Kidney glomerular epithelial cell (primary cell): ENCODE results near the gene DLL1.

Experiments used
- DNase-seq: peaks from one replicate; lab custom pipeline; 2025; lab: John Stamatoyannopoulos, UW

The DLL1 gene

DNA sequence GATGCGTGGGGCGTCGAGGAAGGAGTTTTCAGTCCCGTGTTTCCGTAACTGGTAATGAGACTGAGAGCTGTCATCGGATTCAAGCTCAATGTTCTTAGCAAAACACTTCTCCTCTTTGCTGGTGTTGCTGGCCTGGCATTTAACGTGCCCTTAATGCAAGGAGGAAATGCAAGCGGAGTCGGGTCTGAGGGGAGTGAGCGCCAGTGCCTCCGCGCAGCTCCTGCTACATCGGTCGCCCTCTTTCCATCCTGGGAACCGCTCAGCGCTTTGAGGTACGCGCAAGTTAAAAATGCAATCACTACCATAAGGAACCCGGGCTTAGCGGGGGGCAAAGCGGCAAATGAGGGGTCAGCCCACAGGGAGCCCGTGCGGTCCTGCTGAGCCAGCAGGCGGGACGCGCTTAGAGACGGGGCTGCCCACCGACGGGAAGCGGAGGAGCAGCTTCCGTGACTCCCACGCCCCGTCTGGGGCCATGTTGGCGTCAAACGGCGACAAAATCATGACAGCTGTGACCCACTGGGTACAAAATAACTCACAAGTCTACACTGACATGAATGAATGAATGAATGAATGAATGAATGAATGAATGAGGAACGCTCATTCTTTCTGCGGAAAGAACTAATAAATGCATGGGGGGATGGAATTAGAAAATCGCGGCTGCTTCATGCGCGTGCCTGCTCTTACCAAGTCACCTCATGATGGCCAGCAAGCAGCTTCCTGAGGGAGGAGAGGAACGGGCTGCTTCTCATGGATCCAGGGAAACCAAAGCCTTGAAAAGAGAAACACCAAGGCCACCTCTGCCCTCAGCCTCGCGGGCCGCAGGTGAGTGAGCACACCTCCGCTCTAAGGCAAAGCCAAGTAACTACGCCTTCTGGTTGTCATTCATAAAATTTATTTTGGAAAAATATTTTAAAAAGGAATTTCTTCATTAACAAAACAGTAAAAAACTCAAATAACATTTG is 9.3 kb downstream of the DLL1 start:
- DNase-seq, result no peak

DNA sequence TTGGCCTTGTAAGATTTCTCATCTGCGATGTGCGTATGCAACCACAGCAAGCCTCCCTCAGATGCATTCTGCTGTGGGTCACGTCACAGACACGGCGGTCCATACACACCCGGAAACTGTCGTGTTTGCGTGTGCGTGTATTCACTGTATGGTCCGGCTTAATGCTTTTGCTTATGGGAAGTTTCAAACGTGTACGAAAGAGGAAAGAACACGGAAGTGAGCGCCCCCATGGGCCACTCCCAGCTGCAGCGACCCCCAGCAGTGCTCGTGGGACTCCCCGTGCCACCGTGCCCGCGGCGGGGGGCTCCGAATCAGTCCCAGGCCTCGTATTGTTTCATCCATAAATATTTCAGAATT is 10.2 kb downstream of the DLL1 start:
- no peak for DNase-seq

DNA sequence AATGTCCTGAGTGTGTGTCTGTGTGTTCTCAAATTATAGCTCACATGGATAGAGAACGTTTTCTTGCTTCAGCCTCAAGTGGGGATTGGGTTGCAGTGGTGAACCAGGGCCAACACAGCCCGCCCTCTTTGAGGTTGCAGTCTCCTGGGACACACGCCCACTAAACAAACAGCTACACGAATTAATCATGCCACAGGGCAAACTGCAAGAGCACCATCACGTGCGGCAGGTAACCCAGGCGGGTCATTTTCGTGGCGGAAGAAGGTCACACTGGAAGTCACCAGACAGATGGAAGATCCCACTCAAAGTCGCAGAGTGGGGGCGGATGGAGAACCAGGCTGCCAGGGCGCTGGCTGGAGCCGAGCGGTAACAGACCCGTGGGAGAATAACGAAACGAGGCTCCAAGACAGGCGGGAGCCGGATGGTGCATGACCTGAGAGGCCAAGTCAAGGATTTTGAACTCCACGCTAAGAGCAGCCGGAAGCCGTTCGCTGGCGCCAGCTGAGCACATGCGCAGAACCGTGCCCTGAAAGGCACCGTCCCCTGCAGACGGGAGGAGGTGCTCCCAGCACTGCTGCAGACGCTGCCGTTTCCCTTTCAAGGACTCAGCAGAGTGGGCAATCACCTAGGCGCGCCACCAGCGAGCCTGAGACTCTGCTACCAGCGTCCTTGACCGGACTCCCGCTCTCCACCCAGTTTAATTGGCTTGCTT is 10.7 kb downstream of the DLL1 start:
- peak; percentile 13 for DNase-seq

DNA sequence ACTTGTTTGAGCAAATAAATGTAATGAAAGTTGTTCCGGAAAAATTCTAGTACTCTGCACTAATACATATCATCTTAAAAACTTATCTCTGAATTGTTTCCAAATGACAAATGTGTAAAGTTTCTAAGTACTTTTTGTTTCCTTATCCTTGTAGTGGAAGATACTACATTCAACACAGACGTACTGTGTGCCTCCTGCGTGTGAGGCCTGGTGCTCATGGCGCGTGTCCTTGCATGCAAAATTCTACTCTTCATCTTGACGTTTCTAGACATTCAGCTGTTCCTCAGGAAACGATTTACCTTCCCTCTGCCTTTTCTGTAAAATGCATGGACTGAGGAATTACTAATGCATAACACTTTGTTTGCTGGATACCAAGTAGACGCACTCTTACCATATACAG is 11.5 kb downstream of the DLL1 start:
- no peak for DNase-seq

DNA sequence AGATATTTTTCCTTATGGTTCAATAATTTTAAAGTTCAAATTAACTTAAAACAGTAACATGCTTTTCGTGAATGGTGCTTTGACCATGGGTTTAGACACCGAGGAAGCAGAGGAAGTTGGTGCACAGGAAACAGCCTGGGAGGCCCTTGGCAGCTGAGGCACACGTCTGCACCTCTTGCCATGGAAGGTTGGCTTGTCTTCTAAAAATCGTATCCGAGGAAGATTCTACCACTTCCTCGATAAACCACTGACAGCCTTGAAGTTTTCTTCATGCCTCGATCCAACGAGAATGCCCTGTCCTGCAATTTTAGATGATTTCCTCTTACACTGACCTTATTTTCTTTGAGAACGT is 12.2 kb downstream of the DLL1 start:
- DNase-seq, result no peak

DNA sequence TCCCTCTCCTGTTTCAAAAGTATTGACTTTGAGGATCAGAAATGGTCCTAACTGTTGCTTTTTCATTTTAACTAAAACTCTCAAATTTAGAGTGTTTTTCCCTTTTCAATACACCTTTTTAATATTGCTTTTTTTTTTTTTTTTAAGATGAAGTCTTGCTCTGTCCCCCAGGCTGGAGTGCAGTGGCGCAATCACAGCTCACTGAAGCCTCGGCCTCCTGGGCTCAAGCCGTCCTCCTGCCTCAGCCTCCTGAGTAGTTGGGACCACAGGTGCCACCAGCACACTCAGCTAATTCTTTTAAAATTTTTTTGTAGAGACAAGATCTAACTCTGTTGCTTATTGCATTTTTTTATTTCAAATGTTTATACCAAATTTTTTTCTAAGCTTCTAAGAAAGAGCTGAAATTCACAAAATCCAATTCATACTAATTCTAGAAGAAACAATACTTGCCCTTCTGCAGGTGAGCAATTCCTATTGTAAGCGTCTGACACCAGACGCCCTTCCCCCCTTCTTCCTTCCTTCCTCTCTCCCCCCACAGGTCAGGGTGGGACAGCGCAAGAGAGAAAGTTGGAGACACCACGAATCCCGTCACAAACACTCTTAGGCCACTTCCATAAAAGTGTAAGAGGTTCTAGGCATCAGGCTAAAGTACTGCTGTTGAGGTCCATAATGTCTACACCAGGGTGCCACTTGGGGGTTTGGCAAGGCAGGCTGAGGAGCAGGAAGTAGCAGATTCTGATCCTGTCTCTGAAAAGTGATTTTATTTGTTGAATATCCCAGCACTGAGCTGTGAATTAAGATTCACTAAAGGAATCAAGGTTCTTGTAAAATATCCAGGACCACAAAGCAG is 12.8 kb downstream of the DLL1 start:
- DNase-seq, result no peak

DNA sequence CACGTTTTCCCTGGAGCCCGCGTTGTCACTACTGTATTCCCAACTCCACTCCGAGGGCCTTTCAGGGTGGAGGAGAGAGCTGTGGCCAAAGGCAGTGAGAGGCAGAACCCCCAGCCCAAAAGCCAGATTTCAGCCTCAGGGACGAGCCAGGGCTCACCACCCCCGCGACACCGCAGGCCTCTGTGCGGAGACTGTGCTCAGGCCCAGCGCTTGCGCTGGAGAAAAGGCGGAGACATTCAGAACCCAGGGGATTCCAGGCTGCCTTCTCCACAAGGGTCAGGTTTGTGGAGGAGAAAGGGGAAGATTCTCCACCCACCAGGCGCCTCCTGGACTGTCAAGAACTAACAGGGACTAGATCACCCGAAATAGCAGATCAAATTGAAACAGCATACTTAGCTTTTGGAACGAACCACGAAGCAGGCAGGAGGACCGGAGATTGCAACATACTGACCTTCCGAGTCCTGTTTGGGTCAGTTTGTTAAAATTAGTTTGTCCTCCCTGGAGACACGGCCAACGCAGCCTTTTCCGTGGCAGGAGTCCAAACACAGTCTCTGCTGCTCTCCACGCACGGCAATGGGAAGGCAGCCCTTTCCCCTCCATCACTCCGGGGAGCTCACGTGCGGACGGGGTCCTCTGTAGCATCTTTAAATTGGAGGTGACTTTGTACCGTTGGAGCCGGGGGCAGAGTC is 14.4 kb downstream of the DLL1 start:
- no peak for DNase-seq

DNA sequence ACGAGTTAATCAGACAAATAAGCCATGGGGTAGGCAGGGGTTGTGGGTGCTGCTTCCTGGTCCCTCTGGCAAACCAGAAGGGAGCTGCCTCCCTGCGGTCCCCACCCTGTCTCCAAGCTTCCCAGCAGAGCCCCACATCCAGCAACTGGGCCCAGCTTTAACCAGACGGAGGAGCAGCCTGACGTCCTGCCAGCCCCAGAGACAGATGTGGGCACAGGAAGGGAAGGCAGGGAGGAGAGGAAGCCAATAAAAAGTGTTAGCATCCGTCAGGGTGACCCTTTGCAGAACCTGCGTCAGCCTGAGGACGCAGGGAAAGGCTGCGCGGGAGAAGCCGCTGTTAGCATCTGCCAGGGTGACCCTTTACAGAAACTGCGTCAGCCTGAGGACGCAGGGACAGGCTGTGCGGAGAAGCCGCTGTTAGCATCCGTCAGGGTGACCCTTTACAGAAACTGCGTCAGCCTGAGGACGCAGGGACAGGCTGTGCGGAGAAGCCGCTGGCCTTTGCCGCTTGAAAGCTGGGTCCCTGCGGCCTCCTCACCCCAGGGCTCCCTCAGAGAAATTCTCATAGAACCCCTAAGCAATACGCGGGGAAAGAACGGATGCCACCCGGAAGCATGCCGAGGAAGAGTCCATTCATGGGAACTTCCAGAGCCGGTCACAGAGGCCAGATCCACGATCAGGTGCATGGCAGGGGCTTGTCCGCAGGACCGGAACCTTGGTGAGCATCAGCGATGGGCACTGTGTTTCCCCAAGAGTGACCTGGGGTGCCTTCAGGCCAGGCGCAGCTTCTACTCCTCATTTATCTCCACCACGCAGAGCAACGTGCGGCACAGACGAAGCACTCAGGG is 15.9 kb downstream of the DLL1 start:
- no peak for DNase-seq

DNA sequence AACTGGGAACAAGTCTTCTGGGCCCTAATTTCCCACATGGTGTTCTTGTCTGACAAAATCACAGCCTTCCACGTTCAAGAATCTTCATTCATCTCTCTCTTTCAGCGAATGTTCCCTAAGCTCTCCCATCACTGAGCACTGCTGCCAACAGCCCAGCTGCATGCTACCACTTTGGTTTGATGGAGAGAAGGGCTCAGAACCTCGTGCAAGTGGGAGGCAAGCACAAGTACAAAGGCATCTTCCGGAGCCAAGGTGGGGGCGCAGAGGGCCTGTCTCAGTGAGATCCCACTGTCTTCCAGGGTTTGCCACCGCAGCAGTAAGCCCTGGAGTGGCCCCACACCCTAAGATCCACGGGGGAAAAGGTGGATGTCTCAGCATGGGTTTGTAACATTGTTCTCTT is 17.2 kb downstream of the DLL1 start:
- DNase-seq, result no peak

DNA sequence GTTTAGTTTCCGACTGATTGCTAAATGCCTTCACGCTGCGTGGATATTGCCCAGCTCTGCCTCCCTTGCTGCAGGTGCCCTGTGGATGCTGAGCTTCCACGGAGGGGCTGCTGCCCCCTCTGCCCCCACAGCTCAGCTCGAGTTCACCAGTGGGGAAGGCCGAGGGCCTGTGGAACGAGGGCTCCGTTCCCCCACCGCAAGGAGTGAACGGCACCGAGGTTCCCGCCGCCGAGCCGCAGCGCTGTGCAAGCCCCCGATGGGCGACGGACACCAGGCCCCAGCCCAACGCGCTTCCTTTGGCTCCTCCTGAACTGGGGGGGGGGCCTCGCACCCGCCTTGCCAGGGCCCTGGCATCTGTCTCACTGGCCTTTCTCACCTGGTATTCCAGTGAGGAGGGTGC is 17.7 kb downstream of the DLL1 start:
- no peak for DNase-seq

DNA sequence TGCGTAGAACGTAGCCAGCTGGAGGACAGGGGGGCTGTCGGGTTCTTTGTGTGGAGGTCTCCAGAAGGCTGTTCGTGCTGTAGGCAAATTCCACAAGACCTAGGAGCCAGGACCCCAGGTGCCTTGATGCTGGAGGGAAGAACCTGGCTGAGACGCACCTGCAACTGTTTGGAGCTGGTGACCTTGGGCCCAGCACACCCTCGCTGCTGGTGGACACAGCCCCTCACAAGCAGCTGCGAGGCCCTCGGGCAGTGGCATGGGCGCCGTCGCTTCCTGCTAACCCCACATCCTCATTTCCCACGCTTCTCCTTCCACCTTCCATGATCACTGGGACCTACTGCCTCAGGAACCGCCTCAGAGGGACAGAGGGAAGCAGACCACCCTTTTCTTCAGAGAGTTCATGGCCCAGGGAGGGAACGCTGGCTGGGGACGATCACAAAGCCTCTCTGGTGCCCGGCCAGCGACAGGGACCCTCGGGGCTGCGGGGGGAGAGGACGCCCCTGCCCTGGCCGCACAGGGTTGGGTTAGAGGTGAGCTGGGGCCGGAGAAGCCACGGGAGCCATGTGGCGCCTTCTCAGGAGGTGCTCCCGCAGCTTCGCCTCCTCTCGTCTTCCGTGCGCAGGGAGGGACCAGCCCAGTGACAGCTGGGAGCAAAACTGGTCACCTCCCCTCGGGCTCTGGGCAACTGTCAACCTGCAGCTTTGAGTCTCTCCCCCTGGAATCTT is 18.4 kb downstream of the DLL1 start:
- DNase-seq, result no peak

DNA sequence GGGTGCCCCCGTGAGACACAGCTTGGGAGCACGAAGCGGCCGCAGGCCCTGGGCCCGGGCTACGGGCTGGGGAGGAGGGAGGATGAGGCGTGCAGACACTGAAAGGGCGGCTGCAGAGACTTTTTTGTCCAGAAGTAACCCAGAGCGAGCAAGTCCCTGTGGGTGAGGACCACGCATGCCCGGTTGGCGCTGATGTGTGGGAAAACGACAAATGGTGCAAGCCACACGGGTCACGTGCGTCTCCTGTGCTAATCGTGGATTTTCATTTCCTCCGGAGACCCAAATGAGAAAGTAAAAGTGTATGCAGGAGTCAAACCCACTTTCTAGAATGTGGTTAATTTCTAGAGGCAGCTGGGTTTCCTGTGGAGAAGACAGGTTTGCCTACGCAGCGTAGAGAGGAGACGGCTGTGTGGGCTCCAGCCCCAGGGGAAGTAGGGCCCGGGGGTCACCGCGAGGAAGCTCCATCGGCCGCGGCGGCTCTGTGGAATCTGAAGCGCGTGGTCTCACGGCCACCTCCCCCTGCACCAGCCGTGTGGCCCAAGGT is 19.0 kb downstream of the DLL1 start:
- no peak for DNase-seq

DNA sequence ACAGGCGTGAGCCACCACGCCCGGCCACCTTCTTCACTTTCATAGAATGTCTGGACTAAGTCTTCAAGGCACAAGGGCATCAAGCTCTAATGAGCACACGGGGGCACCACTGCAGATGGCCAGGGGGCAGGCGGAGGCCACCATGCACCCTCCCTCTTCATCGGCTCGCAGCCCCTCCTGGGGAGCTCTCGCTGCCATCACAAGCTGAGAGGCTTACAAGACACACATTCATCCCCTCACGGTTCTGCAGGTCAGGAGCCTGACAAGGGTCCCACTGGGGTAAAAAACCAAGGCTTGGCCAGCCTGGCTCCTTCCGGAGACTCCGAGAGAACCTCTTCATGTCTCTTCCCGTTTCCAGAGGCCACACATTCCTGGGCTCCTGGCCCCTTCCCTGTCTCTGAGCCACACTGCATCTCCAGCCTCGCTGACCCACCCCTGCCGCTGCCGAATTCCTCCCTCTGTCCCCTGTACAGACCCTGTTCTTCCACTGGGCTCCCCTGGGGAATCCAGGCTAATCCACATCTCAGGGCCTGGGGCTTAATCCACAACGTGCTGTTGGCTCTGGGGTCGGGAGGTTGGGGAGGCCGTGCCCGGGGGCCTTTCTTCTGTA is 19.8 kb downstream of the DLL1 start:
- DNase-seq, result no peak

DNA sequence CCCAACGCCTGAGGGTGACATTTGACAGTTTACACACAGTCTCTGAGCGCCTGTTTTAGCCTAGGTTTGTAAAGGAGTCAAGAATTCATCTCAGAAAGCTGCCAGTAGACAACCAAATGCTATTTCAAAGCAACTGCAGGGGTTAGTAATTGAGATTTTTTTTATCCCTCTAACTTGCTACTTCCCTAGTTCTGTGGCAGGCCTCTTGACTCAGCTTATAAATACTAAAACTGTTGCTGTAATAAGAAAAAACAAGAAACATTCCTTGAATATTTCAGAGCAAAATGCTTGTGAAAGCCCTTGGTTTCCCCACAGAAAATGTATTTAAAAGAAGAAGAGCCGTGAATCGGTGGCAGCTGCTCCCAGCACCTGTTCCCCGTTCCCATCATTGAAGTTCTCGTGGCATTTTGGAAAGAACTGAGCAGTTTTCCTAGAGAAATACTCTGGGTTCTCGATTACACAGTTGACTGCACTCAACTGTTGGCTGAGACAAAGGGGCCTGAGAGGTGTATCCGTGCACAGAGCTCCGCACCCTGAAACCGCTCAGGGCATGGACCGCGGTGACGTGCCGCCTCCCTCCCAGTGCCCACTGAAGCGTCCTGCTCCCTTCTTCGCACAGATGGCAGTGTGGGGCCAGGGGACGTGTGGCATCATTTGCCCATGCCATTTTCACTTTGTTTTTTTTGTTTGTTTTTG is 20.9 kb downstream of the DLL1 start:
- DNase-seq, result no peak

DNA sequence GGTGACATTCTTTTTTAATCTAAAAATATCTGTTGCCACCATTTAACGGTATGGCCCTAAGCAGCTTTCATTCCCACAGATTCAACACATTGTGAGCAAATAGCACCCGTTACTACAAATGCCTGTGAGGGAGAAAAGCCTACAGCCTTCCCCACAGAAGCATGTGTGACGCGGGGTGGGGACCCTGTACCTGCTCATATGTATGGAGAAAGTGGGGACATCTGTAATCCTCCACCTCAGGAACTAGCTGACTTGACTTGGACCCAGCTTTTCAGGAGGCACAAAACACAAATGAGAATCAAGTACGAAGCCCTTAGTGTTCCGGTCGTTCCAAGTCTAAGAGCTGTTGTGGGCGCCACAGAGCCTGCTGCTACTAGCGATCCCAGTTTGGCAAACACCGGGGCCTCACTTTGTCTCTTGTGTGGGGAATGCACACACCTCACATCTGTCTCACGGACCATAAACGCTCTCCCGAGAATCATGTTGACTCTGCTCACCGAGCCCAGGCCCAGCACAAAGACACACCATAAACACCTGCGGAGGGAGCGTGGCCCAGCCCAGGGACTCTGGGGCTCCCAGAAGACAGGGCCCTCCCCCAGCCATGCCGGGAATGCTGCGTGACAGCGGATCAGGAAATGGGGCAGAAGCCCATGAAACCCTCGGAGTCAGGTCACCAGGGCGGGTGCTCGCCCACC is 21.6 kb downstream of the DLL1 start:
- no peak for DNase-seq

DNA sequence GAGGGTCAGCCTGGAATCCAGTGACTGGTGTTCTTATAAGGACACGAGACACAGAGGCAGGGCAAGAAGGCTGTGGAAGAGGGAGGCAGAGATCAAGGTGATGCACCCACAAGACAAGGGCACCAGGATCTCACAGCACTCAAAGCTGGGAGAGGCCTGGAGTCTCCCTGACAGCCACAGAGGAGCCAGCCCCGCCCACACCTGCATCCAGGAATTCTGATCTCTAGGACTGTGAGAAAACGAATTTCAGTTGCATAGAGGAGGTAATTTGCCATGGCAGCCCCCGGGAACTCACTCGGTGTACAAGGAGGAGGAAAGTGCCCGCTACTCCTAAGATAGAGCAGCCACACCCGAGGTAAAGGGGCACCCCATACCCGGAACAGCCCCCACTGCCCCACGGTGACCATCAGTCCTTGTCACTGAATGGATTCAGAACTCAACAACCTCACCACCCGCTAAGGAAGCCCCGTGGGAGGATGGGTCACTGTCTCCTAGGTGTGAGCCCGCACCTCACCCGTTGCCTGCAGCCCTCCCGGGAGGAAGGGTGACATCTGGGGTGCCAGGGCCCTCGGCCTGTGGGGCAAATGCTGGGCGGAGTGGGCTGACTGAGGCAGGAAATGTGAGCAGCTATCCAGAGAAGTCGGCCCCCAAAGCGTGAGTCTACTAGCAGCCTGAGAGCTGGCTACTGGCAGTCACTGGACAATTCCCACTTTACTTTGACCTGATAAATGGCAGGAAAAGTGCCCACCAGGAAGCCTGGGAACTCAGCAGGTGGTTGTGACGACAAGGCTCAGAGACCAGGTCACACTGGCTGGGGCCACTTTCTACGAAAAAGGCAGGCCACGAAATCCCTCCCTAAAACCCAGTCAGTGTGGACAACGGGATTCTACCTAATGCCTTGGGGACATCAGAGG is 22.4 kb downstream of the DLL1 start:
- DNase-seq, result no peak

DNA sequence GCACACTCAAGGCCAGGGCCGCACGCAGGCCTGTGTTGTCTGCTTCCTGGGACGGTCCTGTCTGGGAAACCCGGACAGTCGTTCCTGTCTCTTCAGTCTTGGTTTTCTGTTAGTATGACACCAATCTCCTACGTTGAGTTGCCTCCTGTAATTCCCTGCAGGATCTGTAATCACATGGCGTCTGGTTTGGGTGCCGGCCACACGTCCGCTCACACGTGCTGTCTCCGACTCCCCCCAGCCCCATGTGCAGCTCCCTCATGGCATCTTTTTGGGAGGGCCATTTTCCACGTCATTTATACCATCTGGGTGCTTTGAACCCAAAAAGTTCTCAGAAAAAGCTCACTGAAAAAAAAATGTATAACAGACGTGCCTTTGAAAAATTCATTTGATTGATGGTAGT is 23.2 kb downstream of the DLL1 start:
- no peak for DNase-seq
